Stimulated activated CD4-positive, alpha-beta T cell treated with anti-CD3 and anti-CD28 coated beads, TNF-alpha, amount 100 ng/mL, for 24 hours (primary cell): ENCODE measurements around the gene OMA1.
"Not testable (repeated sequence)": the region's sequence is repeated elsewhere in the genome, so short reads cannot be mapped to it uniquely, and the experiment has no call there.

Experiments used
- DNase-seq, 3 experiments: peaks; one replicate each; pipeline ENCODE4 v3.0.0-alpha.2; 2020; ENCODE audit warnings: low read depth in 3 of 3

Gene OMA1

DNA sequence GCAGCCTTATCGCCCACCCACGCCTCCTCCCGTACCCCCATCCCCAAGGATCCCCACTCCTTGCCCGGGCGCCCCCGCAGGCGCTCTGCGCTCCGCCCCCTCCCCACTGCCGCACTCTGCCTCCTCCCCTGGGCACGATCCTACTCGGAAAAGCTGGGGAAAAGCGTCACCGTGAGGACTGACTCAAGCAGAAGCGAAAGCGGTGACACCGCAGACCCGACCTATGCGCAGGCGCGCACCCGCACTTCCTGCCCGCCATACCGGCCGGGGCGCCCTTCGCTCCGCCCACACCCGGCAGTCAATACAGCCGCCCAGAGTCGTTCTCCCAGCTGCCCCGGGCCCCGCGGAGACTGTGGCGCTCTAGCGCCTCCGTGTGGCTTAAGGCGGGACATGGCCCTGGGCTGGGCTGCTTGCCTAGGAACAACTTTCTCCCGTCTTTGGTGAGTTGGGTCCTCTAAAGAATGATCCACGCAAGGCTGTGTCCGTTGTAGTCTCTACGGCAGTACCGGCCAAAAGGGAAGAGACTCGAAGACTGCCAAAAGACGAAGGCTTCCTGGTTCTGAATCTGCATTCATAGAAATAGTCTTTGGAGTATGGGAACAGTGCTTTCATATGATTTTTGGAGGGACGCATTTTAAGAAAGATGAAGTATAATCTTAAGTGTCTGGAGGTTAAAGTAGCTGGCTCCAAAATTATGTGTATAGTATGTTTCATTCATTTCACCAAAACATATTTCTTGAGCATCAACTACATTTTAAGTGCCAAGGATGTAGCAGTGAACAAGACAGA lies at the start of gene OMA1:
Gene OMA1, minus strand, starts transcription at position 207 of the 789 bp plus-strand sequence. CDS start 7,432 bp downstream, outside the sequence.
- DNase-seq = peak; percentile 96 to 97 (median 96)

- no peak for DNase-seq
Observed at GRCh38 chr1:58594546-58594945, 48.0 kb upstream of the OMA1 start.

DNA sequence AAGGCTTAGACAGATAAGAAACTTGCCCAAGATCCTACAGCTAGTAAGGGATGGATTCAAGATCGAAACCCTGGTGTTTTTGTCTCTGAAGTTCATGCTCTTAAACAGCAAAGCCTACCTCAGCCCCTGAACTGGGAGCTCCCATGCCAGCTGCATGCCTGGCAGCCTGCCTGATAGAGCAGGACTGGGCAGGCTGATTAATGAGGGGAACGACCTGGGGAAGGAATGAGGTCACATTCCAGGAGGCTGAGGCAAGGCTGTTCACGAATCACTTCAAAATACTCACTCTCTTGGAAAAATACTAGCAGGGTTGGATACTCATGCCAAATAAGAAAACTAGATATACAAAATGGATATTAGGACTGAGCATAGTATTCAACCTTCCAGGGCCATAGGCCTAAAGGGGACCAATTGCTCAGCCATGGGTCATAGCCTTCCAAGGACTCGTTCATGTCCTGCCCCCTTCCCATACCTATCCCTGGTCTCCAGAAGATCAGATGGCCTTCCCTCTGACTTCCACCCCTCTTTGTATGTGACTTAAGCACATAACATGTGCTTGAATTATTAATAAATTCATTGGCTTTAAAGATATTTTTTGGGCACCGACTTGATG lies 46.1 kb upstream of the OMA1 start:
- DNase-seq = no peak

DNA sequence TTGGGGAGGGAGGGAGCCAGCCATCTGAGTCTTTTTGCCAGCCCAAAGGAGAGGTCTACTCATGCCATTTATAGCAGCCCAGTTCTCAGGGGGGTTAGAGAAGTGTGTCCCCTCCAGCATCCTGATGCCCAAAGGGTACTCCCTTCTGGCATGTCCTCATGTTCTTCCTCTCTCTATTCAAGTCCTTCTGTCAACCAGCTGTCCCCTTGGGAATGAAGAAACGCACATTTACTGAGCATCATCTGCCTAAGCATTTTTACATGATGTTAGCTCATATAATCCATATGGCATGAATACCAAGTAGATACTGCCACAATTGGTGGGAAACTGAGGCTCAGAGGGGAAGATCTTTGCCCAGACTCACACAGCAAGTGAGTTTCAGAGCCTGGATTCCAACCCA lies 45.3 kb upstream of the OMA1 start:
- DNase-seq = no peak

GRCh38 chr1:58590019-58590418 lies 43.5 kb upstream of the OMA1 start:
- DNase-seq = no peak

DNA sequence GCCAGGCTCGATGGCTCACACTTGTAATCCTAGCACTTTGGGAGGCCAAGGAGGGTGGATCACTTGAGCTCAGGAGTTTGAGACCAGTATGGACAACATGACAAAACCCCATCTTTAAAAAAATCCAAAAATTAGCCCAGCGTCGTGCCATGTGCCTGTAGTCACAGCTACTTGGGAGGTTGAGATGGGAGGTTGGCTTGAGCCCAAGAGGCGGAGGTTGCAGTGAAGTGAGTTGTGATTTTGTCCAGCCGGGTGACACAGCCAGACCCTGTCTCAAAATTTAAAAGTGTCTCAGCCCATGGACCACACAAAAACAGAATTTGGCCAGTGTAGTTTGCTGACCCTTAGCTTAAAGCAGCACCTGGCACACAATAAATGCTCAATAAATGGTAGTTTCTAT lies 41.9 kb upstream of the OMA1 start:
- no peak for DNase-seq

GRCh38 chr1:58587667-58588066 lies 41.1 kb upstream of the OMA1 start:
- DNase-seq = no peak

DNA sequence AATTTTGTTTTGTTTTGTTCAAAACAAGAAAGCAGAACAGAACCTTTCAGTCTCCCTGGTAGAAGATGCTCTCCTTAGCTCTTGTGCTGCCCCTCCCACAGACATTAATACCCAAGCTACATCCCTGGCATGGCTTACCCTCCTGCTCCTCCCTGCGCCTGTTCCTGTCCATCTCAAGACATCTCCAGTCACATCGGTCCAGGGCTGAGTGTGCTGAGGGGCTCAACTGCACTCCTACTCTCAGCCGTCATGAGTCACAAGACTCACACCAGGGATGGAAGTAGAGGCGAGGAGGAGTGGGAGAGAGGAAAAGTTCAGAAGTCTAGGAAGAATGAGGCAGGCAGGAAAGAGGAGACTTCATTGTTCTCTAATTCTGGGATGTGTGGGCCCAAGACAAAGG lies 39.7 kb upstream of the OMA1 start:
- DNase-seq = no peak

DNA sequence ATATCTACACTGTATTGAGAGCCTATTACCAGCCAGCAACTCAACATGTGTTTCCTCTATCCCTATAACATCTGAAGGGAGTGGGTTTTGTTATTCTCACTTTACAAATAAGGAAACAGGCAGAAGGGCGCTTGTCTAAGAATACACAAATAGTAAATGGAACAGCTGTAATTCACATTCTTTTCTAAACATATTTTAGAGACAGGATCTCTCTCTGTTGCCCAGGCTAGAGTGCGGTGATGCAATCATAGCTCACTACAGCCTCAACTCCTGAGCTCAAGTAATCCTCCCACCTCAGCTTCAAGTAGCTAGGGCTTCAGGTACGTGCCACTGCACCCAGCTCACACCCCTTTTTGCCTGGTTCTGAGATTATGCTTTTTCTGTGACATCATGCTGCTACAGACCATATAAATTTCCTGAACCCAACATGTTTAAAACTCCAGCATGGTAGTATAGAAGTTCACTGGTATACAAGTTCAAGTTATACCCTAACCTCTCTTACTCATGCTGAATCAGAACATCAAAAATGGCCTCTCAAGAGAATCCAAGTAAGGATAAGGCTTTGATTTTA lies 39.1 kb upstream of the OMA1 start:
- DNase-seq = no peak

- DNase-seq = no peak
Observed at GRCh38 chr1:58585166-58585565, 38.6 kb upstream of the OMA1 start.

GRCh38 chr1:58584082-58584895 lies 37.8 kb upstream of the OMA1 start:
- no peak for DNase-seq

GRCh38 chr1:58583496-58583895 lies 37.0 kb upstream of the OMA1 start:
- DNase-seq = no peak

DNA sequence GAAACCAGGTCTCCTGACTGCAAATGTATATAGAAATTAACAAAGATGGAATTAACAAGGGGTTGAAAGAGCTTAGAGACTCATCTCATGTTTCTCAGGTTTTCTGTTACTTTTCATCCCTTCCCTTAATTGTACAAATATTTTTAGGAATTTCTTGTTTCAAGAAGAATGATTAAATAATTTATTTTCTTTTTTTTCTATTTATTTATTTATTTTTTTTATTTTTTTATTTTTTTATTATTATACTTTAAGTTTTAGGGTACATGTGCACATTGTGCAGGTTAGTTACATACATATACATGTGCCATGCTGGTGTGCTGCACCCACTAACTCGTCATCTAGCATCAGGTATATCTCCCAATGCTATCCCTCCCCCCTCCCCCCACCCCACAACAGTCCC lies 35.6 kb upstream of the OMA1 start:
- not testable (repeated sequence) for DNase-seq

DNA sequence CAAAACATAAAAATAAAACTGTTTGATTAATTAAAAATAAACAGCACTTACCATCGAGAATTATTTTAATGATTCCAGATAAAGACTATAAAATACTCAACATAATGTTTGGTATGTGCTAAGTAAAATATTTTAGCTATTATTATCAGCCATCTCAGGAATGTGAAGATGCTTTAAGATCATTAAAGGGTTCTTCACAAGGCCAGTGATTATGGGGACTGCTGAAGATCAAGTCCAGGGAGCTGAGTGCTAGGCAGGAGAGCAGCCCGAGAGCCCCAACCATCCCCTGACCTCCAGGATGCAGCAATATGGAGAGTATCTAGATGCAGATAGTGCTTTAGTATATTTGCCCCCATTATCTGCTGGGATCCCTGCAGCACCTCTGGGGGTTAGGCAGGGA lies 35.1 kb upstream of the OMA1 start:
- DNase-seq = no peak

GRCh38 chr1:58580186-58580585 lies 33.7 kb upstream of the OMA1 start:
- DNase-seq = no peak

GRCh38 chr1:58577654-58578030 lies 31.1 kb upstream of the OMA1 start:
- DNase-seq = no peak

- no peak for DNase-seq
Observed at GRCh38 chr1:58576727-58577653, 30.5 kb upstream of the OMA1 start, which contains the start of gene TACSTD2. Gene TACSTD2, minus strand, starts transcription at chr1:58577252. Its CDS starts 96 bp downstream, at chr1:58577156.

- no peak for DNase-seq
Observed at GRCh38 chr1:58576325-58576726, 29.8 kb upstream of the OMA1 start.

- no peak for DNase-seq
Observed at GRCh38 chr1:58575551-58576324, 29.2 kb upstream of the OMA1 start.

DNA sequence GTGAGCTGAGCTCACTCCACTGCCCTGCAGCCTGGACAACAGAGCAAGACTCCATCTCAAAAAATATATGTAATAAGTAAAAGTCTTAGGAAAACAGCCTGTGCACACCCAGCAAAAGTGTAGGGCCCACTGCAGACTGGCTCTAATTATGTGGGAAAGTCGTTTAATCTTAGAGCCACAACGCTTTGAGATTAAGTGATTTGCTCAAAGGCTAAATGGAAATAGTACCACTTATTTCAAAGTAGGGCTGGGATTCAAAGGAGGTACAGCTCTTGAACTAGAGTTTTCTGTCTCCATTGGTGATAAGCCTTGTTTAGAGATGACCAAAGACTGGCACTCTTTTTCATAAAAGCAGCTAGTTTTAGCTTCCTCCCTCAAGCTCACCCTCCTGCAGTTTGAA lies 28.3 kb upstream of the OMA1 start:
- DNase-seq = no peak
